ENCODE measurements around the gene SND1.
A peak's percentile ranks its signal among the peaks of the same experiment; 100 is the strongest.
"Not testable (repeated sequence)": the region's sequence is repeated elsewhere in the genome, so short reads cannot be mapped to it uniquely, and the experiment has no call there.

The SND1 gene

DNA sequence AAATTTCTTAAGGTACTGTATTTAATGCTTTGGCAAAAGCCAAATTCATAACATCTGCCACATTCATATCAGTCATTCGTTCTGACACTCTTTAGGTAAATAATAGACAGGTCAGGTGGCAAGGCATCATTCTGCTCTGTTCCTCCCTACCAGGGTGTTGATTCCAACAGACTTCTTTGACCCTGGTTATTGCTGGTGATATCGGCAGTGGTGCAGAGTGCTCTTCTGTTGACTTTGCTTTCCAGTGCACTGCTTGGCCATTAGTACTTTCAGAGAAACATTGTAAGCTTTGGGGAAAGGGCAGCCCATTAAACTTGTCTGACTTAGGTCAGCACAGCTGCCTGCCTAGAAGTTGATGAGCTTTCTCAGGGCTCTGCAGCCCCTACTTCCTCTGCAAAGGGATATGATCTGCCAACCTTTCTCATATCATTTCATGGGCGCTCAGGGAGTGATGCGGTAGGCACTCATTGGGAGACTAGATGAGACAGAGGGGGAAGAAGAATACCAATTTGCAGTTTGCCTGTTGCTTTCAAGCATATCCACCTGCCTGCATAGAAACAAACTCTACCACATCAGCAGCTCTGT, 240.0 kb downstream of the SND1 start:
- no peaks in the 10 kb centered on the region for H3K27me3 Mint-ChIP-seq
- H3K27ac Mint-ChIP-seq: no peak overlapping the region
- H3K36me3 Mint-ChIP-seq (ENCODE audit: low read depth): peaks cover 73% of the 10 kb centered on the region

DNA sequence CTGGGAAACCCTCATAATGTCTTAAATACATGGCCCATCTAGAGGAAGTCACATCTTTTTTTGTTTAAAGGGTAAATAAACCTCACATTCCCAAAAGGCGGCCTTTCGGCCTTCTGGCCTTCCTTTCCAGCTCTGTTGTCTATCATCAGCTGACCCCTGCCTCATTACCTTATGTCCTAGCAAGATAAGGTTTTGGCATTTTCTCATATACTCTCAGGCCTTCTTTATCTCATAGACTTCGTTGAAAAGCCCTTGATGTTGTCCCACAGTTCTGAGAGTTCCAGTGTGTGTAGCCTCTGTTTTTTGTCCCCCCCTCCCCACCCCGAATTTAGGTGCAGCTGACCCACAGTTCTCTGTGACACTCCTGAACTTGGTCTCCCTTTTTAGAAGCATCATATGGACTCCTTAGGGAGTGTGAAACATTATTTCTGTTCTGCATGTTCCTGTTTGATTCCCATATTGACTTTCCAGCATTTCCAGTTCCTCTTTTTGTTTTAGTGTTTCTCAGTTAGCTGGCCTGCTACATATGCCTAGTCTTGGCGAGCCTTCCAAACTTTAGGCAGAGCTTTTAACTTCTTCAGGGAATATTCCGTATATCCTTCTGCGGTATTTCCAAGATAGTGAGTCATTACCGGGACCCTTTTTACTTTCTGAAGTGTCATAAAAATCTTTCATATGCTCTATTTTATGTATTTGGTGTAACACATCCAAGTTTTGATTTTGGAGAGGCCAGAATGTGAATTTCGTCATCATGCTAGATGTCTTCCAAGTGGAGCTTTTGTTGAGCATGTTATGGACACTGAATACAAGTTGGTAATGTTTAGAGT, 240.7 kb downstream of the SND1 start:
- peaks cover 65% of the 10 kb centered on the region for H3K36me3 Mint-ChIP-seq (ENCODE audit: low read depth)
- H3K4me1 Mint-ChIP-seq (ENCODE audit: low read depth): peaks cover 26% of the 10 kb centered on the region

More for the DNA sequence above, 240.0 kb downstream of the SND1 start:
- DNase-seq: no peak
- Mint-ChIP-seq H3K4me1 (ENCODE audit: low read depth) (peaks cover 26% of the 10 kb centered on the region), H3K9me3 (no peaks in the 10 kb centered on the region), H3K4me3 (no peak overlapping the region)

DNA sequence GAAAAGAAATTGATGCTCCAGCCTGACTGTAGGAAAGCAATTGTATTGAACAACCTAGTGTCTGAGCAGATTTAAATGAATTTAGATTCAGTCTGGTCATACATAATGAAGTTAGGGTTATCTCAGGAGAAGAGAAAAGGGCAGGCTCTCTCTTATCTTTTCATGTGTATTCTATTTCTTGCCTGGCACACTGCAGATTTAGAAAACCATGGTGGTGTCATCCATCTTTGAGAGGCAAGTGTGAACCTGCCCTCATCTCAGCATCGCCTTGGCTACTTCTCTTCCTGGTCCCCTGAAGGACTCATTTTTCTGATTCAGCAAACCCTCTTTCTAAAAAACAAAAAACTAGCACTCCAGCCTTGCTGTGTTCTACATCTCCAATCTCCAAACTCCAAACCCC, 241.6 kb downstream of the SND1 start:
- Mint-ChIP-seq H3K9me3 (no peaks in the 10 kb centered on the region), H3K27ac (peak overlapping the region; percentile 6), H3K36me3 (ENCODE audit: low read depth) (peaks cover 57% of the 10 kb centered on the region), H3K4me3 (no peak overlapping the region), H3K27me3 (no peaks in the 10 kb centered on the region), H3K4me1 (ENCODE audit: low read depth) (peaks cover 26% of the 10 kb centered on the region)
- DNase-seq: no peak

More for the DNA sequence above, 240.7 kb downstream of the SND1 start:
- H3K9me3 Mint-ChIP-seq: no peaks in the 10 kb centered on the region
- DNase-seq: no peak
- no peak overlapping the region for H3K4me3 Mint-ChIP-seq
- H3K27ac Mint-ChIP-seq: no peak overlapping the region
- no peaks in the 10 kb centered on the region for H3K27me3 Mint-ChIP-seq

DNA sequence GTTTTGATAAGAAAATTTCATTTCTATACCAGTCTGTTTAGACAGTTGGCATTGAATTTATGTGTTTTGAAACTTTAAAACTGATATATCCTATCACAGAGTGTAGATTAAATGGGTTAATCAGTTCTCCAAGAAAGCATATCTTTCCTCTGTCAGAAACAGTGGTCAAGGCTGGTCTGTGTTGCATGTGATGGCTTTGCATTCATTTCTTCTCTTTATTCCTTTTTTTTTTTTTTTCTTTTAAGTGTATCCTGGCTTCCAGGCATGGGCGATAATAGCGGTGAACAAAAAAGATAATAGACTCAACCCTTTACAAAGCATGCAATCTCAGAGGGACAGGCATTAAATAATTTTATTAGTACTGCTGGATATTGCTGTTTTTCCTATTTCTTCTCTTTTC, 242.6 kb downstream of the SND1 start:
- H3K4me3 Mint-ChIP-seq: no peak overlapping the region
- no peaks in the 10 kb centered on the region for H3K27me3 Mint-ChIP-seq
- peaks cover 24% of the 10 kb centered on the region for H3K4me1 Mint-ChIP-seq (ENCODE audit: low read depth)
- H3K27ac Mint-ChIP-seq: no peak overlapping the region
- no peaks in the 10 kb centered on the region for H3K9me3 Mint-ChIP-seq
- DNase-seq: no peak
- peaks cover 47% of the 10 kb centered on the region for H3K36me3 Mint-ChIP-seq (ENCODE audit: low read depth)

DNA sequence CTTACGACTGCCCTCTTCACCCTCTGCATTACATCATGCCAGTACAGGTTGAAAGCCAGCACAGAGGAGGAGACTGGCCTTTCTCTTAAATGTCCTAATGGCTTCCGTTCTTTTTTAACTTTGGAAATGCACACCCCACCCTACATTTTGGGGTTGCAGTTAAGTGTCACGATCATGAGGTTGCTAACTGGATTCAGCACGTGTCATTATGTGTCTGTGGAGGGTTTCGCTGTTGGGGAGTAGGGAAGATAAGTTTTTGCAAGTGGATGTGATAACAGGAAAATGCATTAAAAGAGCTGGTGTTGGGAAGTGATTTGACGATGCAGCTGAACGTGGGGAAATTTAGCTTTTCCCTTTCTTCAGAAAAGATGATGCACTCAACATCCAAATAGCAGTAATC, 243.4 kb downstream of the SND1 start:
- Mint-ChIP-seq H3K36me3 (ENCODE audit: low read depth) (peaks cover 39% of the 10 kb centered on the region), H3K4me3 (no peak overlapping the region), H3K4me1 (ENCODE audit: low read depth) (peaks cover 16% of the 10 kb centered on the region), H3K27ac (no peak overlapping the region), H3K9me3 (no peaks in the 10 kb centered on the region), H3K27me3 (no peaks in the 10 kb centered on the region)
- DNase-seq: no peak

DNA sequence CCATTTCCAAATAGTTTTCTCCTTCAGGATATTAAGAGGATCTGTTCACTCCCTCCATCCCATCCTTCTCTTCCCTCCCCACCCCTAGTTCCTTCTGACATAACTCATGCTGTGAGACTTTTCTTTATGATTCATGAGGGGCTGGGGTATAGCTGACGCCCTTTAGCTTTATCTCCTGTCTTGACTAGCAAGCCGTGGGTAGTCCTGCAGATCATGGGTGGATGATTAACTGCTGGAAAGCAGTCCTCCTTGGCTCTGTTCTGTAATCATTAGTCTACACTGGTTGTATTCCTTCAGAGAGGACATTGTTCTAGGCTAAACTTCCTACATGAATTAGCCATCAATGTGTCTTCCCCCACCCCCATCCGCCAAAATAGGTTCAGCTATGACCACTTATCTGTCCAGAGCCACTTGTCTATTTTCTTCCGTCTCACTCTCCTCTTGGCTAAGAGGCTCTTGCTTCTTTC, 243.9 kb downstream of the SND1 start:
- no peaks in the 10 kb centered on the region for H3K9me3 Mint-ChIP-seq
- H3K4me1 Mint-ChIP-seq (ENCODE audit: low read depth): peaks cover 11% of the 10 kb centered on the region
- no peak for DNase-seq
- no peak overlapping the region for H3K4me3 Mint-ChIP-seq
- peaks cover 34% of the 10 kb centered on the region for H3K36me3 Mint-ChIP-seq (ENCODE audit: low read depth)
- no peak overlapping the region for H3K27ac Mint-ChIP-seq
- no peaks in the 10 kb centered on the region for H3K27me3 Mint-ChIP-seq

DNA sequence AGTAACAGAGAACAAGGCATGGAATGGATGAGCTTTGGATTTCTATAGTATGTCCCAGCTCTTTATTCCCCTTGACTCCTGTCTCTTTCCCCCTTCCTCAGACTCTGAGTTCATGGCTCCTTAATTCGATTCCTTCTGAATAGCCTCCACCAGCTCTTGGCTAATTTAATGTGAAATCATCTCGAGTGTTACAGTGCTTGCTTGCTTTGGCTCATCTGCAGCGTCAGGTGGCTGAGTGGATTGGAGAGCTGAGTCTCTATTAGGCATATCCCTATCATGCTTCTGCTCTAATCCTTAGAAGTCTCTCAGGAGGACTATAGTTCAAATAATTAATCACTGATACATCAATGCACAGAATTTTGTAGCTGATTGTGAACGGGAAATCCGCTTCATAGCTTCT, 244.7 kb downstream of the SND1 start:
- Mint-ChIP-seq H3K36me3 (ENCODE audit: low read depth) (peaks cover 31% of the 10 kb centered on the region), H3K27me3 (no peaks in the 10 kb centered on the region), H3K4me1 (ENCODE audit: low read depth) (peaks cover 5% of the 10 kb centered on the region)

DNA sequence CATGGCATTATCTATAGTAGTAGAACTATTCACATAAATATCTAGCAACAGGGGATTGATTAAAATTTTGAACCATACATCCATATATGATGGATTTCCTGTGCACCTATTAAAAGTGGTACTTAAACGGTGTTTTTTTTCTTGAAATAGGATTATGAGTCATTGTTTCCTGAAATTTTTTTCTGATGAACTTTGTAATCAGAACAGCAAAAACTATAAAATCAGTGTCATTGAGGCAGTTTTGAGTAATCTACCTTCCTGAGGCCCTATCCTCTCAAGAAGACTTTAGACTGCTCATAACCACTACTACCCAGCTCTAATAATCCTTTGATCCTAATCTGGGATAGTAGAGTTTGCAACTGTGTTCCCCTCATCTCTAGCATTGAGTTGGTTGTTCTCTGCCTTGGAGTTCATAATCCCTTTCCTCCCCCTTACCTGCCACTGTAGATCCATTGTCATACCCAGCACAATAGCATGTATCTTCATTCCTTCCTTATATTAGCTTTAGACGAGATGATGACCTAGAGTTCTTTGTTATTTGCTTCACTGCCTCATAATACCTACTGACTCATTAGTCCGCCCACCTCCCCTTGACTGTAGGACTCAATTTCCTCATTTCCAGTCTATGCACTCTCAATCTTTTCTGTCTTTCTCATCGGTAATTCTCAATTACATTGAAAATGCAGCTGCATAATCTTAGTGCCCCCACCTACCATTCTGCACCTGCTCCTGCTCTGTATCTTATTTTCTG, 245.9 kb downstream of the SND1 start:
- H3K4me1 Mint-ChIP-seq (ENCODE audit: low read depth): peaks cover 3% of the 10 kb centered on the region
- no peaks in the 10 kb centered on the region for H3K27me3 Mint-ChIP-seq
- H3K27ac Mint-ChIP-seq: no peak overlapping the region
- no peak for DNase-seq
- H3K36me3 Mint-ChIP-seq (ENCODE audit: low read depth): peaks cover 26% of the 10 kb centered on the region
- H3K9me3 Mint-ChIP-seq: no peaks in the 10 kb centered on the region
- H3K4me3 Mint-ChIP-seq: no peak overlapping the region

More for the DNA sequence above, 244.7 kb downstream of the SND1 start:
- no peak overlapping the region for H3K27ac Mint-ChIP-seq
- no peaks in the 10 kb centered on the region for H3K9me3 Mint-ChIP-seq
- no peak overlapping the region for H3K4me3 Mint-ChIP-seq
- DNase-seq: no peak

DNA sequence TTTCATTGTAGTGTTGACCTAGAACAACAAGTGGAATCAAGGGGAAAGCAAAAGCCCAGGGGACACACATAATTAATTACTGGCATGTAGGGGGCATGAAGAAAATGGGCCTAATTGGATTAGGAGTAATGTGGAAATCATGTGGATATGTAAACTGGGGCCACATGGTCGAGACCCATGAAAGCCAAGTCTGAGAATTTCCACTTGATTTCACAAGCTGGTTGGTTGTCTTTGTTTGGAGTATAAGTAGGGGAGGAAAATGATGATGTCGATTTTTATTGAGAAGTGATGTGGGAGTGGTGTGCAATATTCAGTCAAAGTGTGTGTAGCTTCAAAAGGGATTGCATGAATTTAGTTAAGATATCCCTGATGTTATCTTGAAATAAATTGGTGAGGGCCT, 247.4 kb downstream of the SND1 start:
- no peaks in the 10 kb centered on the region for H3K9me3 Mint-ChIP-seq
- H3K36me3 Mint-ChIP-seq (ENCODE audit: low read depth): peaks cover 23% of the 10 kb centered on the region
- no peak for DNase-seq
- H3K4me1 Mint-ChIP-seq (ENCODE audit: low read depth): peaks cover 12% of the 10 kb centered on the region
- H3K27me3 Mint-ChIP-seq: no peaks in the 10 kb centered on the region
- H3K27ac Mint-ChIP-seq: no peak overlapping the region
- no peak overlapping the region for H3K4me3 Mint-ChIP-seq

DNA sequence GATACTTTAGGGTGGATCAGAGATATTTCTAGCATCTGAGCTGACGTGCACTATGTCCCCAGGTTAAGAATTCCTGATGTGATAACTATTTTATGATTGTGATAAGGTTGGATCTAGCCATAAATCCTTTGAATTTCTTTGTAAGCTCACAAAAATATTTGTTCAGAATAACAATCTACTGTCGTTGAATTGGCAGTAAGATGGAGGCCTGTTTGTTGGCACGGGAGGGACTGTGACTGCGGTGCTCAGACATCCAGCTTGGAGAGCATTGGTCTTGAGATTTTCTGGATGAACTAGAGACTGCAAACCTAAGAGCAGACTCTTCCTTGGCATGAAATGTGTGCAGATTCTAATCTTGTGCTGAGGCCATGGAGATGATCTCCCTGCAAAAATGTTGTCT, 248.1 kb downstream of the SND1 start:
- Mint-ChIP-seq H3K27me3 (no peaks in the 10 kb centered on the region), H3K9me3 (no peaks in the 10 kb centered on the region), H3K36me3 (ENCODE audit: low read depth) (peaks cover 31% of the 10 kb centered on the region), H3K27ac (no peak overlapping the region), H3K4me3 (no peak overlapping the region), H3K4me1 (ENCODE audit: low read depth) (peaks cover 19% of the 10 kb centered on the region)
- DNase-seq: no peak

DNA sequence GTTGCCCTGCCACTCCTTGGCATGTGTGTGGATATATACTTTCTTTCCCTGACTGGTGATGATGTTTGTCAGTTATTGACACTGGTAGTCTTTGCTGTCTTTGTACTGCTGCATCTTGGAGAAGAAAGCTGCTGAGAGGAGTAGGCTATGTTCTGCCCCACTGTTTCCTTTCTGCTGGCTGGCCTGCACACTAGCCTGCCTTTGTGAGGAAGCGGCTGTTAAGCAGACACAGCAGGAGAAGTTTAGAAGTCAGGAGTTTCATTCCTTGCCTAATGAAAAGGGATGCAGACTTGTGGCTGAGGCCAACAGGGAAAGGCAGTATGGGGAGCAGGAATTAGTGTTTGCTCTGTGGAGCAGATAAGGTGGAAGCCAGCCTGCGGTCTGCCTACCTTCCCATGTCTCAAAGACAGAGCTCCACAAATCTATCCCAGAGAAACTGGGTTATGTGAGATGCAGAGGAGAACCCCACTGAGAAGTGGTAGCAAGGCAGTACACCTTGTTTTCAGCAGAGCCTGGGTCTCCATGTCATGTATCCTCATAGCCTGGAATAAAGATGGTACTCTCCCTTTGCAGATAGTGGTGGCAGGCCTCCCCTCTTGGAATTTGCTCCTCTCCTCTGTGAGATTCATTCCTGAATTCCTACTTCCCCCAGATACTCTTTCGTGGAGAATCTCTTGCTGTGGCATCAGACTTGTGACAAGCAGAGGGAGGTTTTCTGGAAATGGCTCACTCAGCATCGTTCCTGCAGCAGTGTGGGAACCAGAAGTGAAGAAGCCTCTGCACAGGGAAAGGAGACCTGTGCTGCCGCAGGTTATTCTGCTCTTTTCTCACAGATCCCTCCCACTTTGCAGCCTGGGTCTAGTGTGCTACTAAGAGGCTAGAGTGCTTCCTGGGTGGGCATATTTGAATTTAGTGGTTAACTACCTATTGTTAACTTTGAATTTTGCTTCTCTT, 249.0 kb downstream of the SND1 start:
- no peak for DNase-seq
- Mint-ChIP-seq H3K4me1 (ENCODE audit: low read depth) (peaks cover 28% of the 10 kb centered on the region), H3K9me3 (no peaks in the 10 kb centered on the region), H3K4me3 (no peak overlapping the region), H3K36me3 (ENCODE audit: low read depth) (peaks cover 39% of the 10 kb centered on the region), H3K27me3 (no peaks in the 10 kb centered on the region), H3K27ac (peak overlapping the region; percentile 4)

DNA sequence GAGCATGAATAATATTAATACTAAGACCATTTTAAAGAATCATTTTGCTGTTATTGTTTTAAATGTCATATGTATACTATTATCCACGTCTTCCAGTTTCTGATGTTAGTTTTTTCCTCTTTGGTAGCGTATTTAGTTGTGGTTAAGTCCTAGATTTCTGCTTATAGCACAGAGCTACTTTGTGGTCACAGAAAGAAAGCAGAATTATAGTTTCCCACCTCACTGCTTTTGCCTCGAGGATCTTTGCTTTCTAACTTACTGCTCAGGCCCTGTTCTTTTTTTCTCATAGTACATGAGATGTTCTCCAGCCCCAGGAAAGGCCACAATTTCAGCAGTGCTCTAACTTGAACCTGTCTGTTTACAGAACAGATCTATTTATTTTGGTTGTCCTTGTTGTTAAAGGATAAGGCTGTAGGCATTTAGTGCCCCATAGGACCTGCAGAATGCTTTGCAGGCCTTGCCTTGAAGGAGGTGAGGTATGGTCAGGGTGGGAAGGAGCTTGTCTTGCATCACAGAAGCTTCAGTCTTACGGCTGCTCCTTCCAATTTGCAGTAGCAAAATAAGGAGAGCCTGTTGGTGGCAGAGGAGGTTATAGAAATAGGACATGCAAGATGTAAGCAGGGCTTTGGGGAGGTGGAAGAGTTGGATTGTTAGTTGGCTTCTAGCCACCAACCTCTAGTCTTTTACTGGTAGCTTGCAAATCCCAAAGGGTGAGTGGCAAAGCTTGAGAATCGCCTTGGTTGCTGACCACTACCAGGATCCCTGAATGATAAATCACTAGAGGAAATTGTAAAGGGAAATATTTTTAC, 250.1 kb downstream of the SND1 start:
- Mint-ChIP-seq H3K27me3 (no peaks in the 10 kb centered on the region), H3K36me3 (ENCODE audit: low read depth) (peaks cover 50% of the 10 kb centered on the region), H3K4me3 (no peak overlapping the region), H3K4me1 (ENCODE audit: low read depth) (peaks cover 39% of the 10 kb centered on the region), H3K9me3 (no peaks in the 10 kb centered on the region), H3K27ac (peak overlapping the region; percentile 30)
- no peak for DNase-seq

DNA sequence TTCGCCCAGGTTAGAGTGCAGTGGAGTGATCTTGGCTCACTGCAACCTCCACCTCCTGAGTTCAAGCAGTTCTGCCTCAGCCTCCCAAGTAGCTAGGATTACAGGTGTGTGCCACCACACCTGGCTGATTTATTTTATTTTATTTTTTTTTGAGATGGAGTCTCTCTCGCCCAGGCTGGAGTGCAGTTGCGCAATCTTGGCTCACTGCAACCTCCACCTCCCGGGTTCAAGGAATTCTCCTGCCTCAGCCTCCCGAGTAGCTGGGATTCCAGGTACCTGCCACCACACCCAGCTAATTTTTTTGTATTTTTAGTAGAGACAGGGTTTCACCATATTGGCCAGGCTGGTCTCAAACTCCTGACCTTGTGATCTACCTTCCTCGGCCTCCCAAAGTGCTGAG, 250.8 kb downstream of the SND1 start:
- Mint-ChIP-seq H3K36me3 (ENCODE audit: low read depth) (peaks cover 57% of the 10 kb centered on the region), H3K4me1 (ENCODE audit: low read depth) (peaks cover 45% of the 10 kb centered on the region)
- H3K9me3 Mint-ChIP-seq, H3K27ac Mint-ChIP-seq, H3K4me3 Mint-ChIP-seq, H3K27me3 Mint-ChIP-seq, DNase-seq: not testable (repeated sequence)
